ENCODE measurements around the gene RTF2.

DNA sequence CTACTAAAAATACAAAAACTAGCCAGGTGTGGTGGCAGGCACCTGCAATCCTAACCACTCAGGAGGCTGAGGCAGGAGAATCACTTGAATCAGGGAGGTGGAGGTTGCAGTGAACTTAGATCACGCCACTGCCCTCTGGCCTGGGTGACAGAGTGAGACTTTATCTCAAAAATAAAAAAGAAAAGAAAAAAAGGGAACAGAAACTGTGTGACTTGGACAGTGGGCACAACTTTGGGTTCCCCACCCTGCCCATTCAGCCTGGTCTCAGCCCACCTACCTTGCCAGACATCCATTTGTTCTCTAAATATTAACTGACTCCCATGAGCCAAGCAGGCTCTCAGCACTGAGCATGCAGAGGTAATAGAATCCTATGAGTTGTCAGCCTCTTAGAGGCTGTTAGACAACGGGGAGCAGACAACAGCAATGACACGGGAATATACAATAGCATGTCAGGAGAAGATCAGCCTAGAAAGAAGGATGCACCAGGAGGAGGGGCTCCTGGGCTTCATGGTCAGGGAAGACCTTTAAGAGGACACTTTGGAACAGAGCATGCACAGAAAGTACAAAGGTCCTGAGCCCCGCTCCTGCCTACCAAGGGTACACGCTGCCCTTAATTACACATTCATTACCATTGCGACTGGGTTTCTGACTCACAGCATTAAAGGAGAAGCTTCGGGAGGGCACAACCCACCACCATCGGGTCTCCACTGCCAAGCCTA lies 84.6 kb downstream of the RTF2 start:
- TF ChIP-seq POLR2AphosphoS5 (IDR thresholded peaks at IDR 0.05) (no peak), CTCF (IDR thresholded peaks at IDR 0.05; ENCODE audit: poor library complexity, severe bottlenecking) (no peak), EP300 (conservative IDR thresholded peaks at IDR 0.05; ENCODE audit: poor library complexity, severe bottlenecking) (no peak), RAD21 (conservative IDR thresholded peaks at IDR 0.05) (no peak)
- TF ChIP-seq, protein P1, sequence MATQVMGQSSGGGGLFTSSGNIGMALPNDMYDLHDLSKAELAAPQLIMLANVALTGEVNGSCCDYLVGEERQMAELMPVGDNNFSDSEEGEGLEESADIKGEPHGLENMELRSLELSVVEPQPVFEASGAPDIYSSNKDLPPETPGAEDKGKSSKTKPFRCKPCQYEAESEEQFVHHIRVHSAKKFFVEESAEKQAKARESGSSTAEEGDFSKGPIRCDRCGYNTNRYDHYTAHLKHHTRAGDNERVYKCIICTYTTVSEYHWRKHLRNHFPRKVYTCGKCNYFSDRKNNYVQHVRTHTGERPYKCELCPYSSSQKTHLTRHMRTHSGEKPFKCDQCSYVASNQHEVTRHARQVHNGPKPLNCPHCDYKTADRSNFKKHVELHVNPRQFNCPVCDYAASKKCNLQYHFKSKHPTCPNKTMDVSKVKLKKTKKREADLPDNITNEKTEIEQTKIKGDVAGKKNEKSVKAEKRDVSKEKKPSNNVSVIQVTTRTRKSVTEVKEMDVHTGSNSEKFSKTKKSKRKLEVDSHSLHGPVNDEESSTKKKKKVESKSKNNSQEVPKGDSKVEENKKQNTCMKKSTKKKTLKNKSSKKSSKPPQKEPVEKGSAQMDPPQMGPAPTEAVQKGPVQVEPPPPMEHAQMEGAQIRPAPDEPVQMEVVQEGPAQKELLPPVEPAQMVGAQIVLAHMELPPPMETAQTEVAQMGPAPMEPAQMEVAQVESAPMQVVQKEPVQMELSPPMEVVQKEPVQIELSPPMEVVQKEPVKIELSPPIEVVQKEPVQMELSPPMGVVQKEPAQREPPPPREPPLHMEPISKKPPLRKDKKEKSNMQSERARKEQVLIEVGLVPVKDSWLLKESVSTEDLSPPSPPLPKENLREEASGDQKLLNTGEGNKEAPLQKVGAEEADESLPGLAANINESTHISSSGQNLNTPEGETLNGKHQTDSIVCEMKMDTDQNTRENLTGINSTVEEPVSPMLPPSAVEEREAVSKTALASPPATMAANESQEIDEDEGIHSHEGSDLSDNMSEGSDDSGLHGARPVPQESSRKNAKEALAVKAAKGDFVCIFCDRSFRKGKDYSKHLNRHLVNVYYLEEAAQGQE (IDR thresholded peaks at IDR 0.05; ENCODE audit: borderline replicate concordance): no peak
